GM21390 (cell line): ENCODE results near the gene KIZ.

Source experiments
- ATAC-seq: cut with Tn5 transposase; IDR thresholded peaks from one replicate; pipeline ENCODE4 v1.9.1; 2021; ENCODE audit not compliant: unreplicated experiment

The KIZ gene

GRCh38 chr20:21174516-21175239 is 48.8 kb downstream of the KIZ start:
- no peak for ATAC-seq

DNA sequence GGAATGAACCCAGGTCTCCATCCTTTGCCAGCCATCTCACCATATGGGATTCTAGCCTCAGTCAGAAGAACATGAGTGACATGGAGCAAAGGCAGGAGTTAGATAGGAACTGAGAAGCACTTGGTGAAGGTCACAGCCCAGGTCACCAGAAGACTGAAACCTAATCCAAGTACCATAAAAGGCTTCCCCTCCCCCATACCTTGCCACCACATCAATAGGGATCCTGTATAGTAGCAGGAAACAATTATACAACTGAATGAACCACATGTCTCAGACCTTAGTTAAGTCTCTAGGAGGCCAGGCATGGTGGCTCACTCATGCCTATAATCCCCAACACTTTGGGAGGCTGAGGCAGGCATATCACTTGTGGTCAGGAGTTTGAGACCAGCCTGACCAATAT is 49.6 kb downstream of the KIZ start:
- no peak for ATAC-seq

- ATAC-seq, result no peak
Measured at GRCh38 chr20:21177767-21178166, 51.9 kb downstream of the KIZ start.

DNA sequence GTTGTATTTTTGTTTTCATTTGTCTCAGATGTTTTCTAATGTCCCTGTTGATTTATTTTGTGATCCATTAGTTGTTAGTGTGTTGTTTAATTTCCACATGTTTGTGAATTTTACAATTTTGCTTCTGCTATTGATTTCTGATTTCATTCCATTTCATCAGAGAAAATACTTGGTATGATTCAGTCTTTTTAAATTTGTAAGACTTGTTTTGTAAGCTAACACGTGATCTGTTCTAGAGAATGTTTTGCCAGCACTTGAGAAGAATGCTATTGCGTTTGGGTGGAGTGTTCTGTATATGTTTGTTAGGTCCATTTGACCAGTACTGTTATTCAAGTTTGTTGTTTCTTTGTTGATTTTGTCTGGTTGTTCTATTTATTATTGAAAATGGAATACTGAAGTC is 53.9 kb downstream of the KIZ start:
- ATAC-seq, result no peak

- ATAC-seq, result no peak
Measured at GRCh38 chr20:21180248-21180647, 54.4 kb downstream of the KIZ start.

GRCh38 chr20:21181028-21181427 is 55.1 kb downstream of the KIZ start:
- ATAC-seq, result no peak

DNA sequence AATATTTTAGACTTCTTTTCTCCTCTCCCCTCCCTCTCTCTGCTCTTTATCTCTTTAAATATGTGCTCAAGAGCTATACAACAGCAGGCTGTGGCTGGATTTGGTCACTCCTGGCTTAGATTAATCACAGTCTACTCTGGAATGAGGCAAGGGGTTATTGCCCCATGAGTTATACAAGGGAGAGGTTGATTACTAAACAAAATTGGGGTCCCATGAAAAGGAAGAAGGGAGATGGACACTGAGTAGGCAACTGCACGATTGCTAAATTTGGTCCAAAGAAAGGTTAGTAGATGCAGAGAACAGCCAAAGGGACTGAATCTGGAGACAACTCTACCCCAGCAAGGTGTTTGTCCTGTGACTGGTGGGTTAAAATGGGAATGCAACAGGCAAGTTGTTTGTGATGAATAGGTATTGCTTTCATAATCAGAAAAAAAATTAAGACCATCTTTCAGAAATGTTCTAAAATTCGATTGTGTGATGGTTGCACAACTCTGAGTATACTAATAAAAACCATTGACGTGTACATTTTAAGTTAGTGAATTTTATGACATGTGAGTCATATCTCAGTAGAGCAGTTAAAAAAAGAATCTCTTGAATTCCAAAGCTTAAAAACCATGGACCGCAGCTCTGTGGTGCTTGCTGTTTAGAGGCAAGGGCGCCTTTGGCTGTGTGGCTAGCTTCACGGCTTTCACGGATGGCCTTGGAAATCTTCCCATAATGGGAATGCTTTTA is 57.1 kb downstream of the KIZ start:
- ATAC-seq, result no peak

- no peak for ATAC-seq
Measured at GRCh38 chr20:21183722-21184121, 57.8 kb downstream of the KIZ start.

DNA sequence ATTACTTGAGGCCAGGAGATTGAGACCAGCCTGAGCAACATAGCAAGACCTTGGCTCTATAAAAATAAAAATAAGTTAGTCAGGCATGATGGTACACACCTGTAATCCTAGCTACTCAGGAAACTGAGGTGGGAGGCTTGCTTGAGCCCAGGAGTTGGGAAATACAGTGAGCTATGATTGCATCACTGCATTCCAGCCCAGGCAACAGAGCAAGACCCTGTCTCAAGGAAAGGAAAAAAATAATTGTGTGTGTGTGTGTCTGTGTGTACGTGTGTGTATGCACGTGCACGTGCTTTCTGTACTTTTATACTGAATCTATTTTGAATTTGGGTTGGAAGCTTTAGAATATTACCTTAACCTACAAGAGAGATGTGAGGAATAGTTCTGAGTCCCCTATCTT is 58.9 kb downstream of the KIZ start:
- ATAC-seq, result no peak

- no peak for ATAC-seq
Measured at GRCh38 chr20:21185849-21186248, 60.0 kb downstream of the KIZ start.

GRCh38 chr20:21189761-21190523 is 64.1 kb downstream of the KIZ start:
- ATAC-seq, result no peak

DNA sequence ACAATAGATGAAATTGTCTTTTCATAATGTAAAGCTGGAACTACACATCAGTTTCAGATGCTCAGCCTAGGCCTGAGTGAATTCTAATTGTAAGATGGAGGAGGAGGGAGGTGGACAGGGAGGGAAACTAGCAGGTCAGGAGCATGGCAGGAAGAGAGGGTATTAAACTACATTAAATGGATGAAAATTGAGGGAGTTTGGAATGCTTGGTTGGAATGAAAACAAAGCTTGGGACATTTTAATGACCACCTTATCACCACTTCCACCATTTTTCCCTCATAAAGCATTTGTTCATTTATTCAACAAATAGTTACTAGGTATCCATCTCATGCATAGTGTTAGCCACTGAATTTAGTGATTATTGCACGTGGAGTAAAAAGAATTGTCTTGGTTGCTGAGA is 65.0 kb downstream of the KIZ start:
- ATAC-seq, result no peak

- no peak for ATAC-seq
Measured at GRCh38 chr20:21191839-21192238, 66.0 kb downstream of the KIZ start.

GRCh38 chr20:21202259-21202658 is 76.4 kb downstream of the KIZ start:
- no peak for ATAC-seq

- ATAC-seq, result no peak
Measured at GRCh38 chr20:21203088-21203656, 77.3 kb downstream of the KIZ start.

- no peak for ATAC-seq
Measured at GRCh38 chr20:21206584-21206983, 80.7 kb downstream of the KIZ start.

DNA sequence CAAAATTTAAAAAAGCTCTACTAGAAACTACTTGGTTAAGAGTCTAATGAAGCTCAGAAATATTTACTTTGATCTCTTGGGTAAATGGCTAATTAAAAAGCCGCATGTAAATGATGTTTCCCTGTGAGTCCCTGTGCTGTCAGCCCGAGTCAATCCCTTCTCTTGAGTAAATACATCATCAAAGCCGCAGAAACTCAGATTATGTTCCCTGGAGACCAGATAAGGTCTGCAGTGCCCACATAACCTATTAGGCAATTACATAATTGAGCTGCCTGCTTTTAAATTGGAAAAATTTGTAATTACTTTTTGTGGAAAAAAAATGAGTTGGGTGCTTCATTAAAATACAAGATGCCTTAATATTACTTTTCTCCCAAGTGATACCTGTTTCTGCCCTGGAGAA is 83.1 kb downstream of the KIZ start:
- no peak for ATAC-seq

DNA sequence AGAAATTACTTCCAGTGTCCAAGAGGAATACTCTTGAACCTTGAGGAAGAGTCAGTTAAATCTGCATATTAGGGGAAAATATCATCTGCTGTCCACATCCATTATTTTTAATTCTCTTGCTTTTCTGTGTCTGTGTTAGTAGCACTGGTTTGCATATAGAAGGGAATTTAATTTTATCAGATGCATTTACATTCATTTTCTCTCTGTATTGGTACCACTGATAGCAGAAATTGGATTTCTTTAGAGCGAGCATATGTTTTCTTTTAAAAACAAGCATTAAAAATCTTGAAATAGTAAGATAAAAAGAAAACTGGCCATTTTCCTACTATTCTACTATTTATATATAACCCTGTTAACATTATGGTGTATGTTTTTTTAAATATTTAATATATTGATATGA is 83.8 kb downstream of the KIZ start:
- no peak for ATAC-seq

- no peak for ATAC-seq
Measured at GRCh38 chr20:21213691-21214090, 87.8 kb downstream of the KIZ start.

DNA sequence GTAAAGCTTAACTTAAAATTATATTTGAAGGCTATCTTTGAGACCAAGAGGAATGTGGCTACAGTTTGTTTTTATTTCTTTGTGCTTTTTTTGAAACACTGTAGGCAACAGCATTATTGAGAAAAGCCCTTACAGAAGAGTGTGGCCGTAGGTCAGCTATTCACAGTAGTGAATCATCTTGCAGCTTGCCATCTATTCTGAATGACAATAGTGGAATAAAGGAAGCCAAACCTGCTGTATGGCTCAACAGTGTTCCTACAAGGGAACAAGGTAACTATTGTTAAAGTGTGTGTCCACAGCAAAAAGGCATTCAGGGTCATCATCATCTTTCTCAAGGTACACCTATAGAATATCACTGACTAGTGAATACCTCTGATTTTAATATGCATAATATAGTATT is 88.5 kb downstream of the KIZ start:
- ATAC-seq, result no peak

GRCh38 chr20:21219686-21220085 is 93.8 kb downstream of the KIZ start:
- ATAC-seq, result no peak

GRCh38 chr20:21224217-21224616 is 98.3 kb downstream of the KIZ start:
- no peak for ATAC-seq
